ENCODE results near the gene PON2. TPM values are rescaled to one million over a fixed set of nuclear protein-coding genes. Genes with fewer than 3 reads are reported as not detected.
A peak's percentile ranks its signal among the peaks of the same experiment; 100 is the strongest.

PON2 gene
- total RNA-seq, result 10 to 100 TPM; 66.3 to 66.8 TPM
- 297 TPM for polyA plus RNA-seq (2013, experiment 1 of 2)
- polyA plus RNA-seq (2013, experiment 2 of 2), result 287 TPM
- long read RNA-seq, experiment 1, transcript PON2-218 (9 exons, 1,653 nt), result major isoform, 18 of 29 reads
- long read RNA-seq, experiment 1, partial matches to known transcripts, result 7 of 29 reads
- long read RNA-seq, experiment 1, other reads (novel, unspliced or antisense), result 3 of 29 reads
- long read RNA-seq, experiment 2, transcript PON2-218 (9 exons, 1,653 nt), result major isoform, 69 of 92 reads
- long read RNA-seq, experiment 2, transcript PON2-202 (9 exons, 1,726 nt), result minor isoform, 5 of 92 reads
- long read RNA-seq, experiment 2, partial matches to known transcripts, result 5 of 92 reads
- long read RNA-seq, experiment 2, other reads (novel, unspliced or antisense), result 11 of 92 reads
- long read RNA-seq, experiment 3, transcript PON2-215 (3 exons, 579 nt), result minor isoform, 12 of 175 reads
- long read RNA-seq, experiment 3, transcript PON2-218 (9 exons, 1,653 nt), result major isoform, 133 of 175 reads
- long read RNA-seq, experiment 3, transcript PON2-202 (9 exons, 1,726 nt), result minor isoform, 9 of 175 reads
- long read RNA-seq, experiment 3, partial matches to known transcripts, result 2 of 175 reads
- long read RNA-seq, experiment 3, other reads (novel, unspliced or antisense), result 18 of 175 reads
- long read RNA-seq, experiment 4, transcript PON2-218 (9 exons, 1,653 nt), result major isoform, 50 of 65 reads
- long read RNA-seq, experiment 4, transcript PON2-202 (9 exons, 1,726 nt), result minor isoform, 8 of 65 reads
- long read RNA-seq, experiment 4, partial matches to known transcripts, result 0 of 65 reads
- long read RNA-seq, experiment 4, other reads (novel, unspliced or antisense), result 6 of 65 reads

GRCh38 chr7:95434557-95435421 lies at the start of gene PON2:
Gene PON2 (minus strand): TSS chr7:95435028. CDS start chr7:95434951, 77 bp downstream.
- Mint-ChIP-seq H3K27me3 (ENCODE audit: insufficient read depth) (no peaks in the 10 kb centered on the region), H3K9me3 (no peaks in the 10 kb centered on the region), H3K36me3 (ENCODE audit: low read depth) (peaks cover 17% of the 10 kb centered on the region), H3K4me3 (peak within 1 kb of the TSS; percentile 68), H3K27ac (peak within 1 kb of the TSS; percentile 96), H3K4me1 (peaks cover 3% of the 10 kb centered on the region)
- no peak for TF ChIP-seq CTCF (conservative IDR thresholded peaks at IDR 0.05)
- H3K9ac ChIP-seq (ENCODE audit: extremely low read depth, low read length, poor library complexity, severe bottlenecking), result peak within 1 kb of the TSS; percentile 81
- DNase-seq, result peak; percentile 93
- no peaks in the 10 kb centered on the region for H3K4me1 ChIP-seq (ENCODE audit: control insufficient read depth, insufficient read depth, low read length)
- H3K27me3 ChIP-seq (ENCODE audit: control insufficient read depth, insufficient read depth, low read length, poor library complexity, severe bottlenecking), result no peaks in the 10 kb centered on the region
- no peaks in the 10 kb centered on the region for H3K9me3 ChIP-seq (ENCODE audit: control insufficient read depth, low read length)
- H3K36me3 ChIP-seq (ENCODE audit: control insufficient read depth, insufficient read depth, low read length), result no peaks in the 10 kb centered on the region
- peak within 1 kb of the TSS; percentile 93 for H3K27ac ChIP-seq (ENCODE audit: low read depth, low read length)
- H3K4me3 ChIP-seq (ENCODE audit: low read length), result peak within 1 kb of the TSS; percentile 93
- WGBS, 2 experiments (ENCODE audit: insufficient coverage in 1 of 2, insufficient read length in 1 of 2), result 6 to 7% methylated on average over 26 to 58 of the region's 58 CpGs

GRCh38 chr7:95482424-95482823 lies 47.6 kb upstream of the PON2 start:
- 89 to 93% methylated on average over 2 to 4 of the region's 4 CpGs for WGBS, 2 experiments (ENCODE audit: insufficient coverage in 1 of 2, insufficient read length in 1 of 2)
- Histone ChIP-seq H3K4me3 (ENCODE audit: low read length) (no peak overlapping the region), H3K27ac (ENCODE audit: low read depth, low read length) (no peak overlapping the region), H3K9ac (ENCODE audit: extremely low read depth, low read length, poor library complexity, severe bottlenecking) (no peak overlapping the region), H3K27me3 (ENCODE audit: control insufficient read depth, insufficient read depth, low read length, poor library complexity, severe bottlenecking) (no peaks in the 10 kb centered on the region), H3K36me3 (ENCODE audit: control insufficient read depth, insufficient read depth, low read length) (no peaks in the 10 kb centered on the region), H3K9me3 (ENCODE audit: control insufficient read depth, low read length) (no peaks in the 10 kb centered on the region), H3K4me1 (ENCODE audit: control insufficient read depth, insufficient read depth, low read length) (no peaks in the 10 kb centered on the region)
- Mint-ChIP-seq H3K36me3 (ENCODE audit: low read depth) (no peaks in the 10 kb centered on the region), H3K27me3 (ENCODE audit: insufficient read depth) (no peaks in the 10 kb centered on the region), H3K27ac (no peak overlapping the region), H3K4me1 (peaks cover 3% of the 10 kb centered on the region), H3K4me3 (no peak overlapping the region), H3K9me3 (no peaks in the 10 kb centered on the region)
- no peak for TF ChIP-seq CTCF (conservative IDR thresholded peaks at IDR 0.05)
- DNase-seq, result no peak
